NAMALWA (cell line): ENCODE data around the gene MAT2B.
"Not testable (repeated sequence)": the region's sequence is repeated elsewhere in the genome, so short reads cannot be mapped to it uniquely, and the experiment has no call there.

Experiments
- DNase-seq: peaks from one replicate; pipeline ENCODE4 v3.0.0-alpha.2; 2015; ENCODE audit warnings: low spot score

The MAT2B gene

DNA sequence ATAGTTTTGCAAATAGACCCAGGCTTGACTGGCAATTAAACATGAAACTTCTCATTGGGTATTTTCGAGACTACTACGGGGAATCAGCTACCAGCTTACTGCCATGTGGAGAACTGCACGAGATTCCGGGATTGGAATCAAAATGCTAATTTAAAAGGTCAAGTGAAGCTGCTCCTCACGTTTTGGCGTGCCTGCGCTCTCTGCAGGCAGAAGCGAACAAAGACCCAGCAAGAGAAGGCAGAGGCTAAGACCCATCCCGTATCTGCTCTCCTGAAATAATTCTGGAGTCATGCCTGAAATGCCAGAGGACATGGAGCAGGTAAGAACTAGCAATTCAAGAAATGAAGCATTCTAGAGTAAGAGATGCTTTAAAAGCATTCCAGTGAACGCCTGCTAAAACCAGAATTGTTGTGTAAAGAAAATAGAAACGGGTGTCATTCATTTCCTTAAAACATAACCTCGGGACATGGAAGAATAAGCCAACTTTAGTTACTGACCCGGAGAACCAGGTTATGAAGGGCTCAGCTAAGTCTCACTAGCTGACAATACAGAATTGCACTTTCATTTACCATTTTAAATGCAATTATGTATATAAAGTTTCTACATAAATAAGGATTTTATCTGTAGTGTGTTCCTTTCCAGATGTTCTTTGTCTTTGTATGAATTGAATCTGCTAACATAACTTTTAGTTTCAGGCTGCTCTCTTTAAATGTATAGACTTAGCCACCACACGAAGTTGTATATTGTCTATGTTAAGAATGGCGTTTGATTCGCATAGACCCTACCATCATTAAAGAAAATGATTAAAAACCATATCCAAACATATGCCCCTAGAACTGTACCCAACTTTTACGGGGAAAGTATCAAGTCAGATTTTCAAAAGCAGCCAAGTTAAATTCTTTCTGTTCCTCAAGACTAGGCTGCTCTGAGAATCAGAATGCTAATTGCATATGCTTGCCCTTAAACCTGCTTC, 2.0 kb upstream of the MAT2B start:
- peak; percentile 71 for DNase-seq

DNA sequence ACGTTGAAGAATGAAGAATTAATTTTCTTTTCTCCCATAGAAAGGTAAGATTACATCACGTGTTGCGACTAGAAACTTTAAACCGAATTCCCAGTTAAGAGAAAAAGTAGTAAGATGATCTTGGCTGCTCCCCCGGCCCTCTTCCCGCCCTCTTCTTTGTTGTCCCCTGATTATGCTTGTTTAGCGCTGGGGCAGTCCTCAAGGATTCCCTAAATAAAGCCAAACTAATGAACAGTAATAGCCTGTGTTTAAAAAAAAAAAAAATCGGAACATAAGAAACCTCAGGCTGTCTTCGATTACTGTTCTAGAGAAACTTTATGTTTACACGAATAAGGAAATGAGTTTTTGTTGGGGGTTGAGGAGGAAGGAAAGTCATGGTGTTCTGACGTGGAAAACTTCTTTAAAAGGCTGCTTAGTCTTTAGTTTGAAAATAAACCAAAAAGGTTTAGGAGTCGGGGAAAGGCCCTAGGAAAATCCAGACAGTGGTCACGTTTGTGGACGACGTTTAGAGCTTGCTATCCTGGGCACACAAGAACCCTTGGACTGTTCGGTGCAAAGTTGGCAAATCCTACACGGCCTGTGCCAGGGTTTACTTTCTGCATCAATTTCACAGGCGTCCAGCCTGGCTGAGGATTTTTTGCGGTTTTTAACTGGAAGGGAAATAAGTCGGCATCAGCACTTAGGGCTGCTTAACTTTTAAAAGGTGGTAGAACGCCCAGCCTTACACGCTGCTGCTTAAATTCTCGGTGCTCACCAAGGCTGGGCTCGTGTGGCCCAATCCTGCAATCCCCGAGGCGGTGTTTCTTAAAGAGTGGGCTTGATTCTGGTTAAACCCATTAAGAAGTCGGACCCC, 1.1 kb upstream of the MAT2B start:
- DNase-seq: peak; percentile 73

DNA sequence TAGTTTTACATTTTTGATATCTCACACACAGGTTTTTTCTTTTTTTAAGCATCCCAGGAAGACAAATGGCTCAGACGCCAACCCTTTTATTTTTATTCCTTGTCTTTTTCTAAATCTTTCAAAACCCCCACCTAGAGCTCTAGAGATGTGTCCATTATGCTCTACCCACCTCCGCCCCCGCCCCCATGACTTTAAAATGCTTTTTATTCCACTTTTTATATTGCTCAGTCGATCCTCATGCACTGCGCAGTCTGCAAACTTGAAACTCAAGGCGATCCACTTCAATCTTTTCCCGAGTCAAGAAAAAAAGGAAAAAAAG, 411 bp upstream of the MAT2B start:
- no peak for DNase-seq

DNA sequence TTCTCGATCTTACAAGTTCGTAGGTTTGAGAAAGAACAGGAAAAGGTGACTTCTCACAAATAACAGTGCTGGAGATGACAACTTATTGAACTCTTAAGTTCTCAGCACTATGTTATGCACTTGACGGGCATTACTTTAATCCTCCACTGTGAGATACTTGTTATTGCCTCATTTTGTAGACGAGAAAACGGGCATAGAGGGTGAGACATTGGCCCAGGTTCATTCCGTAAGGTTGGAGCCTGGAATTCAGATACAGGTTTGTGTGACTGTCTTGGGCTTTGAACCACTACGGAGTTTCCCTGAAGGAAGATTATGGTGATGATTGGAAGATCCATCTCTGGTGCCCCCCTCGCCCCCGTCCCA, 657 bp downstream of the MAT2B start:
- no peak for DNase-seq

DNA sequence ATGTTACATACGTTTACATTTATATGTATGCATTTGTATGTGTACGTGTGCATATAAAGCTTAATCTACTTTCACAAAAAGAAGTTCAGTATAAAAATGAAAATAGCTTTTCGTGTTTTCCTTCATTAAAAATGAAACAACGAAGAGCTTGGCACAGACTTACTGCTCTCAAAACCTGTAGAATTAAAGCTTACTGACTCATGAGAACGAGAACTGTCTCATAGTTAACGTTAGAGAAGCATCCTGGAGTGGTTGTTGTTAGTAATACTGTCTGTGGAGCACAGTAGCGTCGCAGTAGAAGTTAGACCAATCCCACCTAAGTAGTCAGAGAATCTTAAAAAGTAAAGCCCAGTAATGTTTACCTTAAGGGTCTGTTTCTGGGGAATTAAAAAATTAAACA, 1.3 kb downstream of the MAT2B start:
- DNase-seq: peak; percentile 22

DNA sequence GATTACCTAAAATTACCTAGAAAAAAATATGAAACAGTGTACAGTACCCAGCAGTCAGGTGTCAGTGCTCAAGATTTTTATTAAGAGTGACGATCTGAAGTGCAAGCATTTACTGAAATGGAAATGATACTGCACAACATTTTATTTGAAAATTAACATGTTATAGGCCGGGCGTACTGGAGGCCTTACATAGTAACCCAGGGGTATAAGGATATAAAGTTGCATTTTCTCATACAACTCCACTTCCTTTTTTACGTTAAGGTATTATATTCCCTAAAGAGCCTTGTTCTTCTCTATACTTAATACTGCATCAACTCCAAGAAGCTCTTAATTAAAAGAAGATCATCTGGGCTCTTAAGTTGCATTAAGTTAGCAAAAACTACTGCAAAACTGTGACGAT, 3.3 kb downstream of the MAT2B start:
- no peak for DNase-seq

DNA sequence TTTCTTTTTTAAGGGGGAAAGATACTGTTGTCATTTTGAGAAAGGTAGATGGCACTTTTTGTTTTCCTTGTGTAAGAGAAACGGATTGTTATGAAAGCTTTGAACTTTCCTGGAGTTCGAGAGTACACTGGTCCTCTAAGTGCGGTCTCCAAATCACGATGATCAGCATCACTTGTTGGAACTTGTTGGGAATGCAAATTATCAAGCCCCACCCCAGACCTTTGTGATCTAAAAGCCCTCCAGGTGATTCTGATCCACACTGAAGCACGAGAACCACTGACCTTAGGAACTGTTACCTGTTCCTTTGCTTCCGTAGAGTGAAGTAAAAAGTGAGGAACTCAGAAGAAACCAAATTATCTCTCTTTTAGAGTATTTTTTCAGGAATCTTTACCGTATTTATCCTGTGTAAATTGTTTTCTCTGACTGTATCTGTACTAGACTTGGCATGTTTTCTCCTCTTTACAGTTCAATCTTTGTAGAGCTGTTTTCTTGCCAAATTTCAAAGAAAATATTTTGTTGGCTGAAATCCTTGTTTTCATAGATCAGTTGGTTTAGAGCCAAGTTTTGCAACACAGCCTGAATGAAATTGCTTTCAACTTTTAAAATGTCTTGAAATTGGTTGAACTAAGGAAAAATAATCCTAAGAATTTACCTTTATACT, 4.0 kb downstream of the MAT2B start:
- DNase-seq: no peak

DNA sequence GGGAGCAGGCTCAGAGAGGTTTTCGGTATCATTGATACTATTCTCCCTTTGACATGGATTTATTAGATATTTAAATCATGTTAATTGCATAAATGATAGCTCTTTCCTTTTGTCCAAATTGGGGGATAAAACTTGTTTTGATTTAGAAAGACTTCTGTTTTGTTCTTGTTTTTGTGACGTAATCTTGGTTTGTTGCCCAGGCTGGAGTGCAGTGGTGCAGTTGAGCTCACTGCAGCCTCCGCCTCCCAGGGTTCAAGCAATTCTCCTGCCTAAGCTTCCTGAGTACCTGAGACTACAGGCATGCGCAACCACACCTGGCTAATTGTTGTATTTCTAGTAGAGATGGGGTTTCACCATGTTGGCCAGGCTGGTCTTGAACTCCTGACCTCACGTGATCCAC, 7.1 kb downstream of the MAT2B start:
- no peak for DNase-seq

DNA sequence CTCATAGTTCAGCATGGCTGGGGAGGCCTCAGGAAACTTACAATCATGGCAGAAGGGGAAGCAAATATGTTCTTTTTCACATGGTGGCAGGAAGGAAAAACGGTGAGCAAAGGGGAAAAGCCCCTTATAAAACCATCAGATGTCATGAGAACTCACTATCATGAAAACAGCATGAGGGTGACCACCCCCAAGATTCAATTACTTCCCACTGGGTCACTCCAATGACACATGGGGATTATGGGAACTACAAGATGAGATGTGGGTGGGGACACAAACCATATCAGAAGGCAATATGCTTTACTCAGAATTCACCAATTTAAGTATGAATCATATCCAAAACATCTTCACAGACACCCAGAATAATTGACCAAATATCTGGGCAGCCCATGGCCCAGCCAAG, 19.7 kb downstream of the MAT2B start:
- DNase-seq: no peak

DNA sequence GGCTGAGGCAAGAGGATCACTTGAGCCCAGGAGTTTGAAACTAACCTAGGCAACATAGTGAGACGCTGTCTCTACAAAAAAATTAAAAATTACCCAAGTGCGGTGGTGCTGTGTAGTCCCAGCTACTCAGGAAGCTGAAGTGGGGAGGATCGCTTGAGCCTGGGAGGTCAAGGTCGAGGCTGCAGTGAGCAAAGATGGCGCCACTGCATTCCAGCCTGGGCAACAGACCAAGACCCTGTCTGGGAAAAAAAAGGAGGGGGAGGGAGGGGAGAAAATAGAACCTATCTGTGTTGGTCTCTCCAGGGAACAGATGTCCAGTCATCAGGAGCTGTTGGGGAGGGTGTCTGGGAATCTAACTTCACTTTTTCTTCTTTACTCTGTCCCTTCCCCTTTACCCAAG, 24.3 kb downstream of the MAT2B start:
- DNase-seq: no peak

DNA sequence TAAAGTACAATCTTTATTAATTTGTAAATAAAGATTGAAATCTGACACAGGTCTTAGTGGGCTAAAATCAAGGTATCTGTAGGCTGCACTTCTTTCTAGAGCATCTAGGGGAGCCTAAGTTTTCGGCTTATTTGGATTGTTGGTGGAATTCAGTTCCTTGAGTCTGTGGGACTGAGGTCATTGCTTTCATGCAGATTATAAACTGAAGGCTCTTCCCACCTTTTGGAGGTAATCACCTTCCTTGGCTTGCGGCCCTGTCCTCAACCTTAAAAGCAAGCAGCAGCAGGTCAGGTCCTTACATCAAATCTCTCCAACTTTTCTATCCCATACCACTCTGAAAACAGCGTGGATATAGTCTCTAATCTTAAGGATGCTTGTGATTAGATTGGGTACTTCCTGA, 25.9 kb downstream of the MAT2B start:
- no peak for DNase-seq

DNA sequence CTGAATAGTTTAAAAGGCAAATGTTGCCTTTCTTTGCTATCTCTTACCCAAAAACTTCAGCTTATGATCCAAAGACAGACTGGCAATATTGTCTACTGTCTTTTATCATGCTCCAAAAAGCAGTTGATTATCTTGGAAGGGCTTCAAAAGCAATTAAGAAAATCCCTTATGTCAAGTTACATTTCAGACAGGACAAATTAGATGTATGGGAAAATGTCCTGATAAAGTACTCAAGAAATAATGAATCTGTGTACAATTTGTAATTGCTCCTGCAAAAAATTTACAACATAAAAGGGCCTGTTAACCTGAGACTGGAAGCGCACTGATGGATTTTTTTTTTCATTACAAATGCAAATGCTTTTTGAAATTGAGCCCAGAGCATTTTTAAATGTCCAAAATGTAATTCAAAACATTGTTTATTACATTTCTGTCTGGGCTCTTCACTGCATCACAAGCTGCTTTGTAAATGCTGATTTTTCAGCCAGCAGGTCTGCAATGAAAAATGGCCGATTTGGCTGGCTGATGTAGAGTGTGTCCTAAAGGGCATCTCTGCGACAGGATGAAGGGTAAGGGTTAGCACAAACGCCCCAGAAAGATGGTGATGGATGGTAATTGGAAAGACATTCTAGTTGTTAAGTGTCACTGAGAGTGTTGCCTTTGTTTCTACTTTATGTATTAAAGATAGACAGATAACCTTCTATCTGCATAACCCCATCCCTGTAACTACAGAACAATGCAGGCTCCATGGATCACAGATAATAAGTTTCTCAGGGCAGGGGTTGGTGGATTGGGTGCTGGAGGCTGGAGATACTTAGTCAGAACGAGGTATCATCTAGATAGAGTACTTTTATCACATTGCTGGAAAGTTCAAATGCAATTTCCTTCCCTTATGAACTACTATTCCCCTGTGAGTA, 27.0 kb downstream of the MAT2B start:
- no peak for DNase-seq

DNA sequence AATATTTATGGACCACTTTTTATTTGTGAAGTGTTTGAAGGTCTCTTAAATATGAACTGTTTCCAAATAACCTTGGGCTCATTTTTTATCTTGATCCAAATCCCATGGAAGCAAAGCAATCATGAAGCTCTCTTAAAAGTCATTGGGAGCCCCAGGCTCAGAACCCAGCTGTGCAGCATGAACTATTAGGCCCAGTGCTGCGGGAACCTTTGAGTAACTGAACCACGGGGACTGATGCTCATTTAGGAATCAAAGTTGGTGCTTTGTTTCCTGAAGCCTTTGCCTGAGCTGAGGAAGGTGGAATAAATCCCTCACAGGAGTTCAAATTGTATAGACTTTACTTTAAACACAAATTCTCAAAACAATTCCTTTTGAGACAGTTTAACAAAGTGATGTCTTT, 27.8 kb downstream of the MAT2B start:
- DNase-seq: no peak

DNA sequence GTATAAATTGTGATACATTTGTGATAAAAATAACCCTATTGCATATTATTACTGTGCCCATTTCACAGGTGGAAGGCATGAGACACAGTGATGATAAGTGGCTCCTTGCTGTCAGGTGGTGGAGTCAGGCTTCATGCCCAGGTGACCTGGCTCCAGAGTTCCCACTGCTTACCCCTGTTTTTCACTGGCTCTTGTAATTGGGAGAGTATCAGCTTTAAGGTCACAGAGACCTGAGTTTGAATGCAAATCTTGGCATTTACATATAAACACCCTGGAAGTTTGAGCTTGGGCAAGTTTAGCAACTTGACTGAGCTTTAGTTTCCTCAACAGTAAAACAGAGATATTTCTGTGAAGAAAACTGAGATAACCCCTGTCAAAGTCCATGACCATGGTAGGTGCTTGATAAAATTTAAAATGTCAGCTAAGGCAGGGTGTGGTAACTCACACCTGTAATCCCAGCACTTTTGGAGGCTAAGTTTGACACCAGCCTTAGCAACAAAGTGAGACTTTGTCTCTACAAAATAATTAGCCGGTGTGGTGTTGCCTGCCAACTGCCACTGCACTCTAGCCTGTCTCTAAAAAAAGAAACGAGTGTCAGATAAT, 29.2 kb downstream of the MAT2B start:
- DNase-seq: no peak

DNA sequence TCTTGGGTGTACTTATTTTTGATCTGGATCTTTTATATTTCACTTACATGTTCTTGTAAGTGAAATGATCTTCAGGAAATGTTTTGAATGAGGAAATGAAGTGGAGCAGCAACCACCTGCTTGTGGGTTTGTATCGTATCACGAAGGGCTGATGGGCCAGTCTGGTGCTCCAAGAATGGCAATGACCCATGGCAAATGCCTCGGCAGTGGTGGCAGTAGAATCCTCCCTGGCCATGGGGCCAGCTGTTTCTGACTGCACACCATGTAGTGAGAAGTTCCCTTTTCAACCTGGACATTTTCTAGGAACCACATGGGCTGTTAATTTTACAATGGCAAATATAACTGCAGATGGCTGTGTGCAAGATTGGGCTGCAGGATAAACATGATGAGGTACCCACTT, 29.9 kb downstream of the MAT2B start:
- DNase-seq: no peak

DNA sequence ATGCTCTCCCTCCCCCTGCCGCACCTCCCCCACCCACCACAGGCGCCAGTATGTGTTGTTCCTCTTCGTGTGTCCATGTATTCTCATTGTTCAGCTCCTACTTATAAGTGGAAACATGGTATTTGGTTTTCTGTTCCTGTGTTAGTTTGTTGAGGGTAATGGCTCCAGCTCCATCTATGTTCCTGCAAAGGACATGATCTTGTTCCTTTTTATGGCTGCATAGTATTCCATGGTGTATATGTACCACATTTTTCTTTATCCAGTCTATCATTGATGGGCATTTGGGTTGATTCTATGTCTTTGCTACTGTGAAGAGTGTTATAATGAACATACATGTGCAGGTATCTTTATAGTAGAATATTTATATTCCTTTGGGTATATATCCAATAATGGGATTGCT, 31.0 kb downstream of the MAT2B start:
- not testable (repeated sequence) for DNase-seq

DNA sequence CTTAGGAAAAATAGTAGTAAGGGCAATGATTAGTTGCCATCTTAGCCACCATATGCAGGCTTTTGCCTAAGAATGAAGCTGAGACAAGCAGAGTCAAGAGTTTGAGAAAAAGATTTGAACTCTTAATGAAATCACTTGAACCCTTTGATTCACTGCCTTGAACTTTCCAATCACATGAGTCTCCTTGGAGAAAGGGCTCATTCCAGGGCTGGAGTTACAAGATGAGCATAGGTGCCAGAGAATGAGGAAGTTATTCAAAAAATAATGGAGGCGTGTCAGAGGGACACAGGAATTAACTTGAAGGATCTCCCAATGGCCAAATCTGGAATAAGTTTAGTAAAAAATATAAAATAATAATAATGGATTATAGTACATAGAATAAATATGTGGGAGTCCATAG, 35.3 kb downstream of the MAT2B start:
- DNase-seq: no peak

DNA sequence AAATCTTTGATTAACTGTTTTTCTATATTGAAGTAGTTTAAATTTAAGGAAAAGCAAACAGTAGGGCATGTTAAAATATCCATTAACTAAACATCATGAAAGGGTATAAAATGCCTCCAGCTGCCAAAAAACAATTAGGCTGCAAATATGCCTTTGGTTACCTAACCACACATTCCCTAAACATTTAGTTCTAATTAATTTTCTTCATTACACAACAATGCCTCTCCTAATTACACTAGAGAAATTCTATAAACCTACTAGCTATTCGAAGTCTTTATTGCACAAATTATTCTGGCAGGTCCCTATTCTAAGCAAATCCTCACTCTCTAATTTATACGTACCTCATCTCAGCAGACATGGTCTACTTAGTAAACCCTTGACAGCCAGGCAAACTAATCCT, 37.4 kb downstream of the MAT2B start:
- no peak for DNase-seq

DNA sequence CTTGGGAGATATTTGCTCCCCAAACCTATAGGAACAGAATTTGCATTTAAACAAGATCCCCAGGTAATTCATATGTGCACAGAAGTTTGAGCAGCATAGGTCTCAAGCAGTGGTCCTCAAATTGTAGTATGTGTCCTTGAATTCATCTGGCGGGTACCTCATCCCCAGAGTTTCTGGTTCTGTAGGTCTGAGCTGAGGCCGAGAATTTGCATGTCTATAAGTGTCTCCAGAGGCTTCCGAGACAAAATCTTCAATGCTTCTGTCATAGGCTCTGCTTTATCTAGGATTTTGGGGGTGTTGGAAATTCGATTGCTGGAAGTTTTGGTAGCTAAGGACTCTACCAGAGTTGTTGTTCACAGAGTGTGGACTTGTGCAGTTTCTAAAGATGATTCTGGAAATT, 38.6 kb downstream of the MAT2B start:
- DNase-seq: no peak

DNA sequence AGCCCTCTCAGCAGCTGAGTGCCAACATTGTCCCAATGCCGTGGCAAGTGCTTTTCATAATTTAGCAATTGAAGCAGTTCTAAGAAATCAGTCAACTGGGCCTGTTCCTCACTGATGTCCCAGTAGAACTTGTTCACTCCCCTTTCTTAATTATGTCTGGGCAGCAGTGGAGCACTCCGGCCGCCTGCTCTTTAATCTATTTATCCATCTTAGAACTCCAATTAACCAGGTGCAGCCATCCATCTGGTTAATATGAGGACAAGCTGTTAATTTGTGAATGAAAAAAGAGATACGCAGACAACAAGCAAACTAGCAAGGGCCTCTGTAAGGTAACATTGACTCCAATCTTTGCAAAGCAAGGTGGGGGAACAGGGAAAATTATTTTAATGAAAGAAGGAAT, 39.4 kb downstream of the MAT2B start:
- DNase-seq: no peak

DNA sequence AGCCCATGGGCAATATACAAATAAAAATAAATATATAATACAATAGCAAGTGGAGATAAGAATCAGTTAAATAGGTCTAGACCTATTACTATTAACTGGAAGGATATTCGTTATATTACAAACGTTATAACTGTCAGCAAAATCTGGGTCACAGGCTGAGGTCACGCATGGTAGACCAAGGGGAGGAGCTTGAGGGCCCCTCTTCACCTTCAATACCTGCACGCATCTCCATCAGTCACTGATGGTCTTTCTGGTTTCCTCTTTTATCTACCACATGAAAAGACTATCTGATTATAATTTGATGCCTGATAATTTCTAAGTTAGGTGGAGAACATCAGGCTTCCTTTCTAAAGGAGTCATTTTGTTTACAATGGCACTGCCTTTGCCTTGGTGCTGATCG, 43.2 kb downstream of the MAT2B start:
- DNase-seq: no peak
